DND-41 (cell line): ENCODE measurements around the gene DTL.
A peak's percentile ranks its signal among the peaks of the same experiment; 100 is the strongest.

ENCODE experiments used
- ATAC-seq: fragments of 200-7000 bp; cut with Tn5 transposase; 3 replicates; pipeline ENCODE4 v1.9.1; 2021; ENCODE audit warnings: low read depth; ENCODE audit not compliant: insufficient read depth
- DNase-seq: peaks from one replicate; pipeline ENCODE4 v3.0.0-alpha.2; 2020
- H2AFZ ChIP-seq: 2 replicates; pipeline ENCODE4 v1.6.0; 2012; ENCODE audit warnings: low read depth, low read length
- H3K27ac ChIP-seq: 2 replicates; pipeline ENCODE4 v1.5.1; 2012; ENCODE audit warnings: low read length, inconsistent platforms
- H3K27me3 ChIP-seq: fragments of 200-600 bp; sonication (generic); 2 replicates; pipeline ENCODE4 v1.6.0; 2012; ENCODE audit warnings: low read length, mild to moderate bottlenecking, inconsistent platforms; ENCODE audit not compliant: insufficient read depth, poor library complexity
- H3K36me3 ChIP-seq: 2 replicates; pipeline ENCODE4 v1.5.1; 2012; ENCODE audit warnings: low read length, inconsistent platforms; ENCODE audit not compliant: insufficient read depth
- H3K4me1 ChIP-seq: 2 replicates; pipeline ENCODE4 v1.5.1; 2012; ENCODE audit warnings: mild to moderate bottlenecking, low read length; ENCODE audit not compliant: insufficient read depth
- H3K4me2 ChIP-seq: 2 replicates; pipeline ENCODE4 v1.6.0; 2012; ENCODE audit warnings: mild to moderate bottlenecking, moderate library complexity, low read length, inconsistent platforms; ENCODE audit not compliant: insufficient read depth
- H3K4me3 ChIP-seq, 2 experiments: fragments of 200-600 bp in 1 of 2; shearing (Covaris generic) in 1 of 2; 2 replicates each; pipeline ENCODE4 v1.5.1; 2012 to 2016; ENCODE audit warnings: inconsistent platforms in 2 of 2, low read length in 2 of 2, mild to moderate bottlenecking in 2 of 2, low read depth in 1 of 2, moderate library complexity in 1 of 2
- H3K79me2 ChIP-seq: 2 replicates; pipeline ENCODE4 v1.6.0; 2012; ENCODE audit warnings: low read length, inconsistent platforms; ENCODE audit not compliant: insufficient read depth
- H3K9ac ChIP-seq: 2 replicates; pipeline ENCODE4 v1.6.0; 2012; ENCODE audit warnings: low read depth, mild to moderate bottlenecking, inconsistent platforms, low read length, moderate library complexity
- H3K9me3 ChIP-seq: 2 replicates; pipeline ENCODE4 v1.5.1; 2012; ENCODE audit warnings: low read length, moderate library complexity, mild to moderate bottlenecking, inconsistent platforms; ENCODE audit not compliant: insufficient read depth, severe bottlenecking
- H4K20me1 ChIP-seq: 2 replicates; pipeline ENCODE4 v1.6.0; 2012; ENCODE audit warnings: low read length; ENCODE audit not compliant: insufficient read depth
- CTCF ChIP-seq: IDR thresholded peaks from 2 replicates; pipeline ENCODE4 v1.5.1; 2012; ENCODE audit warnings: borderline replicate concordance, low read length, moderate library complexity, mild to moderate bottlenecking; ENCODE audit not compliant: poor library complexity, severe bottlenecking; ENCODE audit errors: extremely low read depth
- EZH2 ChIP-seq: IDR thresholded peaks from 3 replicates; pipeline ENCODE4 v1.6.1; 2012; ENCODE audit warnings: borderline replicate concordance, low read depth, mild to moderate bottlenecking, moderate library complexity, low read length, inconsistent platforms; ENCODE audit not compliant: severe bottlenecking

The DTL gene

GRCh38 chr1:212067787-212068186, 32.2 kb downstream of the DTL start:
- Histone ChIP-seq H3K36me3 (peaks cover 92% of the 10 kb centered on the region), H3K9ac (no peak overlapping the region), H3K27ac (no peak overlapping the region), H3K4me2 (no peak overlapping the region), H3K4me3 (no peak overlapping the region), H3K27me3 (no peaks in the 10 kb centered on the region), H3K9me3 (no peaks in the 10 kb centered on the region), H2AFZ (no peak overlapping the region), H3K4me1 (no peaks in the 10 kb centered on the region), H4K20me1 (0 out of 2 replicates have a peak, but pooled peaks cover 3% of the 10 kb centered on the region), H3K79me2 (0 out of 2 replicates have a peak, but pooled peaks cover 4% of the 10 kb centered on the region)
- ATAC-seq (no peak), DNase-seq (no peak)
- no peak for TF ChIP-seq CTCF
- no peak for TF ChIP-seq EZH2

- Histone ChIP-seq H3K9me3 (no peaks in the 10 kb centered on the region), H3K36me3 (peaks cover 91% of the 10 kb centered on the region), H4K20me1 (0 out of 2 replicates have a peak, but pooled peaks cover 3% of the 10 kb centered on the region), H3K27me3 (no peaks in the 10 kb centered on the region), H3K4me2 (no peak overlapping the region), H3K4me3 (no peak overlapping the region), H3K79me2 (peaks cover 8% of the 10 kb centered on the region), H2AFZ (no peak overlapping the region), H3K4me1 (no peaks in the 10 kb centered on the region), H3K9ac (no peak overlapping the region), H3K27ac (no peak overlapping the region)
- TF ChIP-seq CTCF (peak; percentile 69), EZH2 (no peak)
- ATAC-seq (peak; percentile 68), DNase-seq (no peak)
Measured at GRCh38 chr1:212070720-212071302, 35.3 kb downstream of the DTL start.

- Histone ChIP-seq H3K36me3 (peaks cover 88% of the 10 kb centered on the region), H4K20me1 (no peaks in the 10 kb centered on the region), H3K4me3 (no peak overlapping the region), H3K27ac (no peak overlapping the region), H3K9ac (no peak overlapping the region), H3K27me3 (no peaks in the 10 kb centered on the region), H2AFZ (no peak overlapping the region), H3K9me3 (no peaks in the 10 kb centered on the region), H3K79me2 (peaks cover 8% of the 10 kb centered on the region), H3K4me1 (no peaks in the 10 kb centered on the region), H3K4me2 (no peak overlapping the region)
- no peak for TF ChIP-seq CTCF
- TF ChIP-seq EZH2: no peak
- no peak for DNase-seq
- no peak for ATAC-seq
Measured at GRCh38 chr1:212072047-212072446, 36.5 kb downstream of the DTL start.
